Rectal smooth muscle tissue (tissue), 1 donor: ENCODE results near the gene ERVK3-1.

Experiments used
- H3K27ac ChIP-seq: one replicate; pipeline ENCODE4 v1.7.0; 2013; ENCODE audit warnings: low read depth, low read length, inconsistent platforms
- H3K27me3 ChIP-seq: one replicate; pipeline ENCODE4 v1.7.0; 2013; ENCODE audit warnings: low read length; ENCODE audit not compliant: control insufficient read depth, insufficient read depth
- H3K36me3 ChIP-seq: one replicate; pipeline ENCODE4 v1.7.0; 2013; ENCODE audit warnings: low read length; ENCODE audit not compliant: control insufficient read depth, insufficient read depth
- H3K4me1 ChIP-seq: one replicate; pipeline ENCODE4 v1.7.0; 2013; ENCODE audit warnings: low read length; ENCODE audit not compliant: control insufficient read depth, insufficient read depth
- H3K4me3 ChIP-seq: one replicate; pipeline ENCODE4 v1.7.0; 2013; ENCODE audit warnings: low read length
- H3K9ac ChIP-seq: one replicate; pipeline ENCODE4 v1.7.0; 2013; ENCODE audit warnings: low read length

Gene ERVK3-1

DNA sequence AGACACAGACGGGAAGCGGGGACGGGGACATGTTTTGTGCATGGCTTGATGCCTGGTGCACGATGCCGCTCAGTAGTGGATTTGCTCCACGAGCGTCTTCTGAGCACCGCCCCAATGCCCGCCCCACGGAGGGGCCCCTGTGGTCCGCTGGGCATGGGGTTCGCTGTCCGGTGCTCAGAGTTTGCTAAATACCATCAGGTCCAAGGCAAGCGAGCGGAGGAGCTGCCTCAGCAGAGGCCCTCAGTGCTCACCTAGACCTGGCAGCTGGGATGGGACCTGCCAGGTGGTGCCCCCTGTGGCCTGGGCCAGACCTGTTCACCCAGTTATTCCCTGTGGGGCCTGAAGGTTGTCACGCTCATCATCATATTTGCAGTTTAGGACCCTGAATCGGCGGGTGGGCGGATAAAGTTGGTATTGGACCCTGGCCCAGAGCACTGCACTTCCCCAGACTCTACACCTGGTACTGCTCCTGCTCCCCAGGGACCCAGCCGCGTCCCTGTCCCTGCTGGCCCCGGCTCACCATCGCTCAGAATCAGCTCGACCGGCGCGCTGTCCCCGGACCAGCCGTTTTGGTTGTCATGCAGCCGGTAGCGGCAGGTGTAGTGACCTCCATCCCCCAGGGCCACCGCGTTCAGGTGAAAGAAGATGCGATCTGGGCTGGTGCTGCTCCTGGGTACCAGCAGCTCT lies 45.8 kb downstream of the ERVK3-1 start:
- Histone ChIP-seq H3K4me3 (no peak overlapping the region), H3K4me1 (no peaks in the 10 kb centered on the region), H3K27me3 (peaks cover 9% of the 10 kb centered on the region), H3K9ac (no peak overlapping the region), H3K27ac (no peak overlapping the region), H3K36me3 (no peaks in the 10 kb centered on the region)

DNA sequence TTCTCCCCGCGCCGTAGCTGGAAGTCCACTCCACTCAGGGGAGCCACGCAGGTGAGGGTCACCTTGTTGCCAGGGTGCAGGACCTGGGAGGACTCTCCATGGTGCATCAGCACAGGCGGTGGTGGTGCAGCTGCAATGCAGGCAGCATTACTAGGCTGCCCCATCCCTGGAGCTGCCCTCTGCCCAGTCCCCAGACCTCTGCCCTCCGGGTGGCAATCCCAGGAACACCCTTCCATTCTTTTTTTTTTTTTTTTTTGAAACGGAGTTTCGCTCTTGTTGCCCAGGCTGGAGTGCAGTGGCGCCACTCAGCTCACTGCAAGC lies 46.3 kb downstream of the ERVK3-1 start:
- H3K4me3 ChIP-seq: no peak overlapping the region
- no peaks in the 10 kb centered on the region for H3K4me1 ChIP-seq
- H3K27me3 ChIP-seq: peaks cover 9% of the 10 kb centered on the region
- no peak overlapping the region for H3K9ac ChIP-seq
- no peak overlapping the region for H3K27ac ChIP-seq
- no peaks in the 10 kb centered on the region for H3K36me3 ChIP-seq

GRCh38 chr19:58351990-58352755 lies 47.0 kb downstream of the ERVK3-1 start:
- no peak overlapping the region for H3K9ac ChIP-seq
- H3K27ac ChIP-seq: no peak overlapping the region
- no peaks in the 10 kb centered on the region for H3K4me1 ChIP-seq
- H3K4me3 ChIP-seq: no peak overlapping the region
- H3K27me3 ChIP-seq: peaks cover 9% of the 10 kb centered on the region
- H3K36me3 ChIP-seq: no peaks in the 10 kb centered on the region

DNA sequence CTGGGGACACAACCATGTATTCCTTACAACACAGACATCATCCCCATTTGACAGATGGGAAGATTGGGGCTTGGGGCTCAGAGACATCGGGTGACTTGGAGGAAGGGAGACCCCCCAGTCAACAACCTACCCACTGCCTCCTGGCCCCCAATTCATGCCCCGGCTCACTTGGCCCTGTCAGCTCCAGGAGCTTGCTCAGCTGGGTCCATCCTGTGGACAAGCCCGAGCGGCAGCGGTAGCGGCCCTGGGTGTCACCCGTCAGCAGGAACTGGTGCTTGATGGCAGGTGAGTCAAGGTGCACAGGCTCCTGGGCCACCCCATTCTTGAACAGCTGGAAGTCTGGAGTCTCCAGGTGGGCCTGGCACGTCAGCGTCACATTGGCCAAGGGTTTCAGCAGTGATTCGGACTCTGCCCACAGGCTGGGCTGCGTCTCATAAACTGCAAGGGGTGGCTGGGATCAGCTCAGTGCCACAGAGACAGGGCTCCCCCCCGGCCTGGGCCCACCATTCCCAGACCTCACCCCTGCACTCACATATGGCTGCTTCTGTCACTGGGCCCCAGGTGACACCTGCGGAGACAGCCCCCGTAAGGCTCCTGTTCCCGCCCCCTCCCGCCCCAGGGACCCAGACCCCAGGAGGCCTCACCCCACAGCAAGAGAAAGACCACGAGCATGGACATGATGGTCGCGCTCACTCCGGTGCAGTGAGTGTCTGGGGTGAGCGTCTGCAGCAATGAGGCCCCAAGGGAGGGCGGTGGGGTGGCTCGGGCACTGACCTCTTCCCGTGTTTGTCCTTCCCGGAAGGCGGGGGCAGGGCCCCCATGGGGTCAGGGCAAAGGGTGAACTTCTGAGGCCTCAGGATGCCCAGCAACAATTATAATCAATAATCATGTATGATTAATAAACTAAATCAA lies 47.8 kb downstream of the ERVK3-1 start, which contains the start of gene A1BG:
Gene A1BG (minus strand): TSS at position 733 of the 912 bp plus-strand sequence. CDS start 55 bp downstream, at position 678.
- Histone ChIP-seq H3K4me3 (no peak within 1 kb of the TSS), H3K36me3 (no peaks in the 10 kb centered on the region), H3K27me3 (peaks cover 9% of the 10 kb centered on the region), H3K9ac (no peak within 1 kb of the TSS), H3K4me1 (no peaks in the 10 kb centered on the region), H3K27ac (no peak within 1 kb of the TSS)

DNA sequence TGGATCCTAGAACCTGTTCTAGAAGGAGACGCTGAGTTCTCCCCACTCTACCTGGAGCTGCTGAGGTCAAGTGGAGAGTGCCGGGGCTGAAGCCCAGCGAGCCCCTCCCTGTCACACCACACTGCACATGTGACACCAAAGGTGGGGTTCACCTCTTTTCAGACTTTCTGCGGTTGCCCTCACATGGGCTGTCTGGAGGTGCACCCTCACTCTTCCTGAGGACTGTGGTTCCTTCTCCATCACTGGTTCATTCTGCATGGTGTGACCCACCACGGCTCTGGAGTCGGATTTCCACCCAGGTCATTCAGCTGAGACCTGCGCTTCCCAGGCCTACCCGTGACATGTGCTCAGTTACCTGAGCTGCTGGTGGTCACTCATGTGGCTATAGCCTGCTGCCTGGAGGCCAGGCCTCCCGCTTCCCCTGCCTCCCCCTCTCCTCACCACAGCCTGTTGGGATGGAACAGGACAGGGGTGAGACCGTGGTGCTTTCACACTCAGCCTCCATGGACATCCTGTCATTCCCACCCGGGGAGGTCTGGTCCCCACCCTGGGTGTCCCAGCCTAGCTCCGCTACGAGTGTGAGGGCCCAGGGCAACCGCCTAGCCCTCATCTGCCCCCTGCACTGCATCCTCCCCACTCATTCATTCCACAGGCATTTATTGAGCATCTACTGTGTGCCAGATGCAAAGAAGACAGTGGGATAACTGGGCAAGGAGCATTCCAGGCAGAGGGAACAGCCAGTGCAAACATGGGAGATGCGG lies 48.7 kb downstream of the ERVK3-1 start:
- Histone ChIP-seq H3K36me3 (no peaks in the 10 kb centered on the region), H3K27me3 (peaks cover 9% of the 10 kb centered on the region), H3K27ac (no peak overlapping the region)

DNA sequence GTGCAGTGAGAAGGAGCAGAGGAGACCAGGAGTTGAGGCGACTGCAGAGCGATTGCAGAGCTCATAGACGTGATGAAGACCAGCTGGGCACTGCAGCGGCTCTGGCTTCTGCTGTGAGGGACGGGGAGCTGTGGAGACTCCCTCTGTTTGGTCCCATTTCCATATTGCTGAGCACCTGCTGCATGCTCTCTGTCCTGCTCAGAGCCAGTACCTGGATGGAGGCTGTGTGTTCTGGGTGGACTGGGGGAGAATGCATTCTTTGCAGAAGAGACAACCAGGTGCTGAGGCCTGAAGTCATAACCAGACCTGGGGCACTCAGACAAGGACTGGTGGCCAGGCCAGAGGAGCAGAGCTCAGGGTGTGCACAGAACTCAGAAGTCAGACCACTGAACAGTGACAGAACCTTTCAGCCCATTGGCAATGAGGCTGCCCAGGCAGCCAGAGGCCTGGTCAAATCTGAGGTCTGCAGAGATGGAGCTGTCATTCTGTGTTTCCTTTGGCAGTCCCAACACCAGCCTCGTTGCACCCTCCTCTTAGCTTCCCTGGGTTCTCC lies 49.4 kb downstream of the ERVK3-1 start:
- H3K27me3 ChIP-seq: peaks cover 9% of the 10 kb centered on the region
- no peaks in the 10 kb centered on the region for H3K36me3 ChIP-seq
- H3K4me3 ChIP-seq: no peak overlapping the region
- no peaks in the 10 kb centered on the region for H3K4me1 ChIP-seq
- H3K27ac ChIP-seq: no peak overlapping the region
- H3K9ac ChIP-seq: no peak overlapping the region

More for the DNA sequence above, 48.7 kb downstream of the ERVK3-1 start:
- Histone ChIP-seq H3K9ac (no peak overlapping the region), H3K4me3 (no peak overlapping the region), H3K4me1 (no peaks in the 10 kb centered on the region)

DNA sequence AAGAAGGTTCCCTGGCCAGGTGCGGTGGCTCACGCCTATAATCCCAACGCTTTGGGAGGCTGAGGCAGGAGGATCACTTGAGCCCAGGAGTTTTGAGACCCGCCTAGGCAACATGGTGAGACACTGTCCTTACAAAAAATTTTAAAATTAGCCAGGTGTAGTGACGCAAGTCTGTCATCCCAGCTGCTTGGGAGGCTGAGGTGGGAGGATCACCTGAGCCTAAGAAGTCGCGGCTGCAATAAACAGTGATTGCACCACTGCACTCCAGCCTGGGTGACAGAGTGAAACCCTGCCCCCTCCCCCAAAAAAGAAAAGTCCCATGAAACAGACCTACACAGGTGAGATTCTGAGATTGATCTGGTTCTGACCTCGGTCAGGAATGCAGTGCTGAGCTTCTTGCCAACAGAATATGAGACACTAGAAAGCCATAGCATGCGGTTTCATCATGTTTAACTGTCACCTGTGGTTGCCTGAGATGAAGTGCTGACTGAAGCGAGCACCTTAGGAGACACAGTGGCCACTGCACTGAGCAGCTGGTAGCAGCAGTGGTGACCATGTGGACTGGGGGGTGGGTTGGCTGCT lies 50.1 kb downstream of the ERVK3-1 start:
- H3K36me3 ChIP-seq: no peaks in the 10 kb centered on the region
- H3K27ac ChIP-seq: no peak overlapping the region
- H3K27me3 ChIP-seq: peaks cover 9% of the 10 kb centered on the region
- H3K4me3 ChIP-seq: no peak overlapping the region
- H3K4me1 ChIP-seq: no peaks in the 10 kb centered on the region
- H3K9ac ChIP-seq: no peak overlapping the region

- Histone ChIP-seq H3K27me3 (peaks cover 9% of the 10 kb centered on the region), H3K9ac (no peak overlapping the region)
These were observed 51.0 kb downstream of the ERVK3-1 start for GRCh38 chr19:58355908-58356765.

GRCh38 chr19:58356766-58357480 lies 51.7 kb downstream of the ERVK3-1 start:
- Histone ChIP-seq H3K27ac (no peak overlapping the region), H3K4me3 (peak overlapping the region; percentile 49), H3K4me1 (peaks cover 3% of the 10 kb centered on the region), H3K36me3 (no peaks in the 10 kb centered on the region), H3K9ac (no peak overlapping the region), H3K27me3 (peaks cover 4% of the 10 kb centered on the region)

More at GRCh38 chr19:58355908-58356765, 51.0 kb downstream of the ERVK3-1 start:
- Histone ChIP-seq H3K4me3 (peak overlapping the region; percentile 49), H3K27ac (no peak overlapping the region), H3K36me3 (no peaks in the 10 kb centered on the region), H3K4me1 (no peaks in the 10 kb centered on the region)

- Histone ChIP-seq H3K27me3 (peaks cover 4% of the 10 kb centered on the region), H3K4me3 (no peak overlapping the region), H3K4me1 (peaks cover 3% of the 10 kb centered on the region), H3K36me3 (no peaks in the 10 kb centered on the region), H3K27ac (no peak overlapping the region), H3K9ac (no peak overlapping the region)
These were observed 52.4 kb downstream of the ERVK3-1 start for GRCh38 chr19:58357481-58358145.
